Suprapubic skin (tissue), 4 donors: Measurements from ENCODE around the gene PFAS. TPM values are rescaled to one million over a fixed set of nuclear protein-coding genes. Genes with fewer than 3 reads are reported as not detected.

ENCODE experiments used
- DNase-seq, 2 donors: peaks; one replicate each; pipeline ENCODE4 v3.0.0-alpha.2; 2019; ENCODE audit warnings: low spot score in 2 of 2
- H3K27ac ChIP-seq: fragments of 200-600 bp; sonication (generic); one replicate; pipeline ENCODE4 v1.5.1; 2019
- H3K27me3 ChIP-seq: fragments of 200-600 bp; sonication (generic); one replicate; pipeline ENCODE4 v1.5.1; 2019
- H3K36me3 ChIP-seq: fragments of 200-600 bp; sonication (generic); one replicate; pipeline ENCODE4 v1.5.1; 2019
- H3K4me1 ChIP-seq: fragments of 200-600 bp; sonication (generic); one replicate; pipeline ENCODE4 v1.5.1; 2019
- H3K4me3 ChIP-seq: fragments of 200-600 bp; sonication (generic); one replicate; pipeline ENCODE4 v1.5.1; 2019; ENCODE audit warnings: mild to moderate bottlenecking
- H3K9me3 ChIP-seq: fragments of 200-600 bp; sonication (generic); one replicate; pipeline ENCODE4 v1.5.1; 2019
- CTCF ChIP-seq, 2 donors: fragments of 200-600 bp in 1 of 2; fragments of 450-650 bp in 1 of 2; sonication (generic) in 1 of 2; IDR thresholded peaks; one replicate each; pipeline ENCODE4 v1.5.1; 2016 to 2019; ENCODE audit warnings: antibody characterized with exemption in 2 of 2, mild to moderate bottlenecking in 1 of 2, moderate library complexity in 1 of 2
- EP300 ChIP-seq: sonication (generic); formaldehyde crosslinking; IDR thresholded peaks from one replicate; pipeline ENCODE4 v1.6.1; 2017; ENCODE audit warnings: antibody characterized with exemption
- POLR2A ChIP-seq, 2 donors: fragments of 450-650 bp; IDR thresholded peaks; one replicate each; pipeline ENCODE4 v1.6.1; 2017; ENCODE audit warnings: antibody characterized with exemption in 2 of 2, mild to moderate bottlenecking in 2 of 2, moderate library complexity in 2 of 2
- POLR2AphosphoS5 ChIP-seq, 3 donors: sonication (generic); formaldehyde crosslinking; IDR thresholded peaks; one replicate each; pipeline ENCODE4 v1.6.1; 2017; ENCODE audit warnings: antibody characterized with exemption in 3 of 3
- WGBS: methylation state at CpG from one replicate; pipeline ENCODE4 v1.1.5; 2018; 5-methylcytosine and 5-hydroxymethylcytosine counted together
- total RNA-seq, 4 donors: library from RNA; depleted of rRNA; stranded (reverse); fragments of >200 nt; gene quantifications; one replicate each; pipeline ENCODE4 v1.1.0, GENCODE V29; 2016

PFAS gene
- 10 to 100 TPM; 13.0 to 35.1 (median 16.7) TPM for total RNA-seq

GRCh38 chr17:8248751-8249607 lies at the start of gene PFAS:
TSS of gene PFAS (plus strand) at chr17:8249289. CDS start at chr17:8253938, 4,649 bp downstream.
- H3K27ac ChIP-seq = peak within 1 kb of the TSS; percentile 96
- no peaks in the 10 kb centered on the region for H3K9me3 ChIP-seq
- H3K4me1 ChIP-seq = peaks cover 21% of the 10 kb centered on the region
- no peaks in the 10 kb centered on the region for H3K27me3 ChIP-seq
- no peak for TF ChIP-seq CTCF (IDR thresholded peaks at IDR 0.05)
- TF ChIP-seq POLR2A (IDR thresholded peaks at IDR 0.05) = peak in 1 of 2 donors; percentile 8
- TF ChIP-seq POLR2AphosphoS5 (IDR thresholded peaks at IDR 0.05) = peak in 2 of 3 donors; percentile 34 to 70
- TF ChIP-seq EP300 = no peak
- under 1% methylated on average over 41 of the region's 58 CpGs for WGBS
- DNase-seq = peak; percentile 97
- peaks cover 3% of the 10 kb centered on the region for H3K36me3 ChIP-seq
- peak within 1 kb of the TSS; percentile 71 for H3K4me3 ChIP-seq

DNA sequence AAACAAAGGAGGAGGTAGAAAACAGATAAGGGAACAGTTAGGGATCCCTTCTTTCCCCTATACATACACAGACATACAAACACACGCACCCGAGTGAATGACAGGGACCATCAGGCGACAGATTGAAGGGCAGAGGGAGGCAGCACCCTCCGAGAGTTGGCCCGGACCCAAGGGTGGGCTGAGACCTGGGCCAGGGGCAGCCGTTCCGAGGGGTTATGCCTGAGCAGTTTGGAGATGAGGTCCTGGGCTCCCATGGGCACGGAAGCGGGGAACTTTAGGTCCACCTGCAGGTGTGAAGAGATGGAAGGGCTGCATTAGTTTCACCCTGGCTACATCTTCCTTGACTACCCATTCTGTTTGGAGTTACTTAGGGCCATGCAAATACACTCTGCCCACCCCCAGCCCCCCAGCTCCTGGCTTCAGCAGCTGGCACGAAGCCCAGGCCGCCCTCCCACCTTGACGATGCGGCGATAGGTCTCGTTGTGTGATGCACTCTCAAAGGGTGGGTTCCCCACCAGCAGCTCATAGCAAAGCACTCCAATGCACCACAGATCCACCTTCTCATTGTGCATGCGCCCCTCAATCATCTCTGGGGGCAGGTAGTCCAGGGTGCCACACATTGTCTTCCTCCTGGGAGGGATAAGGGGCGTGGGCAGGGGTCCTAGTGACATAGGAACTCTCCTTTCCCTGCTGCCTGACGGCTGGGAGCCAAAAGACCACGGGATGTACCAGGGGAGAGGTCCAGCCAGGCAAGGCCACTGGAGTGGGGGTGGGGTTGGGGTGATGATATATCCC lies 44.1 kb upstream of the PFAS start:
- WGBS = 92% methylated on average over 16 of the region's 19 CpGs
- no peaks in the 10 kb centered on the region for H3K27me3 ChIP-seq
- H3K27ac ChIP-seq = no peak overlapping the region
- H3K4me1 ChIP-seq = peaks cover 7% of the 10 kb centered on the region
- no peak for TF ChIP-seq EP300
- no peak for TF ChIP-seq CTCF (IDR thresholded peaks at IDR 0.05)
- TF ChIP-seq POLR2AphosphoS5 (IDR thresholded peaks at IDR 0.05) = no peak
- TF ChIP-seq POLR2A (IDR thresholded peaks at IDR 0.05) = no peak
- no peak overlapping the region for H3K4me3 ChIP-seq
- no peak for DNase-seq
- no peaks in the 10 kb centered on the region for H3K9me3 ChIP-seq
- no peaks in the 10 kb centered on the region for H3K36me3 ChIP-seq

DNA sequence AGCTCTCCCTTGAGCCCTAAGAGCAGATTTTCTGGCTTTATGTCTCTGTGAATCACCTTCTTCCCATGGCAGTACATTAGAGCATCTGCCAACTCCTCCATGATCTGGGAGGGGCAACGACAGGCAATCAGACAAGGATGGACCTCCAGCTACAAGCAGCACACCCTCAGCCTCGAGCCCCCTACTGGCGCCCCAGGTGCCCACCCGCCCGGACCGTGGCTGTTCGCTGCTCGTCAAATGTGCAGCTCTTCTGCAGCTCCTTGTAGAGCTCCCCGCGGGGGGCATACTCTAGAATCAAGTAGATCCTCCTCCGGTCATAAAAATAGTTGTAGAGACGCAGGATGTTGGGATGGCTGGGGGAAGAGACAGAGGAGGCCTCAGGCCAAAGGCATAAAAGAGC lies 42.6 kb upstream of the PFAS start:
- 87% methylated on average over 12 of the region's 12 CpGs for WGBS
- H3K4me1 ChIP-seq = peaks cover 12% of the 10 kb centered on the region
- H3K4me3 ChIP-seq = no peak overlapping the region
- TF ChIP-seq CTCF (IDR thresholded peaks at IDR 0.05) = no peak
- TF ChIP-seq POLR2AphosphoS5 (IDR thresholded peaks at IDR 0.05) = no peak
- TF ChIP-seq POLR2A (IDR thresholded peaks at IDR 0.05) = no peak
- TF ChIP-seq EP300 = no peak
- no peaks in the 10 kb centered on the region for H3K27me3 ChIP-seq
- no peak for DNase-seq
- H3K9me3 ChIP-seq = no peaks in the 10 kb centered on the region
- H3K27ac ChIP-seq = no peak overlapping the region
- H3K36me3 ChIP-seq = no peaks in the 10 kb centered on the region

- H3K4me3 ChIP-seq = peak within 1 kb of the TSS; percentile 57
- no peaks in the 10 kb centered on the region for H3K36me3 ChIP-seq
- no peaks in the 10 kb centered on the region for H3K9me3 ChIP-seq
- no peak for TF ChIP-seq EP300
- TF ChIP-seq POLR2A (IDR thresholded peaks at IDR 0.05) = no peak
- TF ChIP-seq CTCF (IDR thresholded peaks at IDR 0.05) = no peak
- TF ChIP-seq POLR2AphosphoS5 (IDR thresholded peaks at IDR 0.05) = peak in 1 of 3 donors; percentile 89
- peak; percentile 98 for DNase-seq
- H3K4me1 ChIP-seq = peaks cover 12% of the 10 kb centered on the region
- 3% methylated on average over 46 of the region's 46 CpGs for WGBS
- H3K27ac ChIP-seq = peak within 1 kb of the TSS; percentile 74
- H3K27me3 ChIP-seq = no peaks in the 10 kb centered on the region
These were observed 39.0 kb upstream of the PFAS start, which contains the start of gene AURKB for GRCh38 chr17:8209907-8210760. TSS of gene AURKB (minus strand) at chr17:8210575. CDS start at chr17:8210224, 351 bp downstream.
